ENCODE measurements around the gene TFPI.

- no peak for TF ChIP-seq CTCF (IDR thresholded peaks at IDR 0.05)
- no peak for TF ChIP-seq POLR2A (IDR thresholded peaks at IDR 0.05)
Measured at GRCh38 chr2:187495324-187495723, 58.9 kb downstream of the TFPI start.
